ENCODE measurements around the gene ANKFY1.

Gene ANKFY1

GRCh38 chr17:4301066-4301465, 37.3 kb upstream of the ANKFY1 start:
- Histone ChIP-seq H3K79me2 (ENCODE audit: control insufficient read depth, low read length) (peaks cover 98% of the 10 kb centered on the region), H3F3A (ENCODE audit: control insufficient read depth, insufficient read depth) (peaks cover 34% of the 10 kb centered on the region), H3K4me3 (ENCODE audit: low read length) (no peak overlapping the region), H4K20me1 (ENCODE audit: control insufficient read depth, insufficient read depth, low read depth, low read length) (peaks cover 10% of the 10 kb centered on the region), H3K9me2 (replicated peaks; ENCODE audit: control insufficient read depth, low read length) (no peaks in the 10 kb centered on the region), H3K4me2 (ENCODE audit: low read length) (no peak overlapping the region), H3K36me3 (ENCODE audit: control insufficient read depth, low read length) (peaks cover 87% of the 10 kb centered on the region), H3K27me3 (ENCODE audit: control insufficient read depth, low read length) (no peaks in the 10 kb centered on the region), H3K9me3 (ENCODE audit: control insufficient read depth, insufficient read depth, low read length) (no peaks in the 10 kb centered on the region), H3K27ac (ENCODE audit: low read depth, low read length) (no peak overlapping the region), H3K4me1 (ENCODE audit: control insufficient read depth, low read length) (peaks cover 12% of the 10 kb centered on the region)
- TF ChIP-seq EZH2phosphoT487 (IDR thresholded peaks at IDR 0.05; ENCODE audit: borderline replicate concordance, low read length) (no peak), CTCF (IDR thresholded peaks at IDR 0.05; ENCODE audit: low read depth, low read length, poor library complexity, severe bottlenecking) (no peak)

GRCh38 chr17:4297351-4297750, 33.6 kb upstream of the ANKFY1 start:
- TF ChIP-seq EZH2phosphoT487 (IDR thresholded peaks at IDR 0.05; ENCODE audit: borderline replicate concordance, low read length) = no peak
- no peak for TF ChIP-seq CTCF (IDR thresholded peaks at IDR 0.05; ENCODE audit: low read depth, low read length, poor library complexity, severe bottlenecking)
- Histone ChIP-seq H3K36me3 (ENCODE audit: control insufficient read depth, low read length) (peaks cover 90% of the 10 kb centered on the region), H3K4me1 (ENCODE audit: control insufficient read depth, low read length) (peaks cover 12% of the 10 kb centered on the region), H4K20me1 (ENCODE audit: control insufficient read depth, insufficient read depth, low read depth, low read length) (peaks cover 5% of the 10 kb centered on the region), H3K79me2 (ENCODE audit: control insufficient read depth, low read length) (peaks cover 97% of the 10 kb centered on the region), H3F3A (ENCODE audit: control insufficient read depth, insufficient read depth) (peaks cover 24% of the 10 kb centered on the region; the same call in 1 of the 2 replicates), H3K4me2 (ENCODE audit: low read length) (no peak overlapping the region), H3K4me3 (ENCODE audit: low read length) (no peak overlapping the region), H3K9me3 (ENCODE audit: control insufficient read depth, insufficient read depth, low read length) (no peaks in the 10 kb centered on the region), H3K9me2 (replicated peaks; ENCODE audit: control insufficient read depth, low read length) (no peaks in the 10 kb centered on the region), H3K27me3 (ENCODE audit: control insufficient read depth, low read length) (no peaks in the 10 kb centered on the region), H3K27ac (ENCODE audit: low read depth, low read length) (no peak overlapping the region)

GRCh38 chr17:4295686-4296085, 31.9 kb upstream of the ANKFY1 start:
- Histone ChIP-seq H3K9me3 (ENCODE audit: control insufficient read depth, insufficient read depth, low read length) (no peaks in the 10 kb centered on the region), H3K9me2 (replicated peaks; ENCODE audit: control insufficient read depth, low read length) (no peaks in the 10 kb centered on the region), H3K27ac (ENCODE audit: low read depth, low read length) (no peak overlapping the region), H3K36me3 (ENCODE audit: control insufficient read depth, low read length) (peaks cover 91% of the 10 kb centered on the region), H3K4me1 (ENCODE audit: control insufficient read depth, low read length) (peaks cover 12% of the 10 kb centered on the region), H4K20me1 (ENCODE audit: control insufficient read depth, insufficient read depth, low read depth, low read length) (no peaks in the 10 kb centered on the region), H3K79me2 (ENCODE audit: control insufficient read depth, low read length) (peaks cover 96% of the 10 kb centered on the region), H3K4me3 (ENCODE audit: low read length) (no peak overlapping the region), H3F3A (ENCODE audit: control insufficient read depth, insufficient read depth) (peaks cover 26% of the 10 kb centered on the region), H3K4me2 (ENCODE audit: low read length) (no peak overlapping the region), H3K27me3 (ENCODE audit: control insufficient read depth, low read length) (no peaks in the 10 kb centered on the region)
- no peak for TF ChIP-seq EZH2phosphoT487 (IDR thresholded peaks at IDR 0.05; ENCODE audit: borderline replicate concordance, low read length)
- TF ChIP-seq CTCF (IDR thresholded peaks at IDR 0.05; ENCODE audit: low read depth, low read length, poor library complexity, severe bottlenecking) = no peak

All from DOHH2 (cell line).